Activated CD4-positive, alpha-beta T cell treated with anti-CD3 and anti-CD28 coated beads, Interleukin-2, amount 50 U/mL, for 1 hour (primary cell): ENCODE data around the gene MAPRE2.
"Not testable (repeated sequence)": the region's sequence is repeated elsewhere in the genome, so short reads cannot be mapped to it uniquely, and the experiment has no call there.

Experiments
- DNase-seq: peaks from one replicate; pipeline ENCODE4 v3.0.0-alpha.2; 2020

The MAPRE2 gene

DNA sequence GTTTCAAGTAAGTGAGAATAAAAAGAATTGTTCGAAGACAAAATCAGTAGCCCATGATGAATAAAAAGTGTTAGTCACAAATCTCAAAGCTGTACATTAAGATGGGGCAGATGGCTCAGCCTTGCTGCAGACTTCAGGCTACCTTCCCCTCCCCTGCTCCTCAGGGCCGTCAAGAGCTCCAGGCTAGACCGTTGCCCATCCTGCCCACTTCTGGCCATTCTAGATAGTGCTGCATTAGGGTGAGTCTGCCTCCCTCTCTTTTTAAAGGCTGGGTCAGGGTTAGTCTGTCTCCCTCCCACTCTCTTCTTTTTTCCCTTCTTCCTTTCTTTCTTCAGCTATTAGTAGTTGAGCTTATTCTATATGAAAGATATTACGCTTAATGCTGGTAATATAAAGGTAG is 86.0 kb downstream of the MAPRE2 start:
- no peak for DNase-seq

- no peak for DNase-seq
Observed at GRCh38 chr18:35128675-35129074, 87.5 kb downstream of the MAPRE2 start.

DNA sequence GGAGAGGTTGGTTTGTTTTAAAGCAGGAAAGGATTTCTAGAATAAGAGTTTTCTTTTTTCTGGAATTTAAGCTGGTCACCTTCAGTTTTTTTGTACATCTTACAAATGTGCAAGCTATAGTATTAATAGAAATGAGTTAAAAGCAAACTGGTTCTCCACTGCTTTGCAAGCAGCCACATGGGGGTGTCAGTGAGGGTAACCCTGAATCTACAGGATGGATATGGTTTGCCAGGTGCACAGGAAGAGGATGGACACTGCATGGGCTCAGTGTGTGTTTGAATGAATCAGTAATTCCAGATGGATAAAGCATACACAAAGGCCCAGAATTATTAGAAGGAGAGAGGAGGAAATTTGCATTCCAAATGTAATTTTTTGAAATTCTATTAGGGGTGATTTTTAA is 89.0 kb downstream of the MAPRE2 start:
- DNase-seq = no peak

DNA sequence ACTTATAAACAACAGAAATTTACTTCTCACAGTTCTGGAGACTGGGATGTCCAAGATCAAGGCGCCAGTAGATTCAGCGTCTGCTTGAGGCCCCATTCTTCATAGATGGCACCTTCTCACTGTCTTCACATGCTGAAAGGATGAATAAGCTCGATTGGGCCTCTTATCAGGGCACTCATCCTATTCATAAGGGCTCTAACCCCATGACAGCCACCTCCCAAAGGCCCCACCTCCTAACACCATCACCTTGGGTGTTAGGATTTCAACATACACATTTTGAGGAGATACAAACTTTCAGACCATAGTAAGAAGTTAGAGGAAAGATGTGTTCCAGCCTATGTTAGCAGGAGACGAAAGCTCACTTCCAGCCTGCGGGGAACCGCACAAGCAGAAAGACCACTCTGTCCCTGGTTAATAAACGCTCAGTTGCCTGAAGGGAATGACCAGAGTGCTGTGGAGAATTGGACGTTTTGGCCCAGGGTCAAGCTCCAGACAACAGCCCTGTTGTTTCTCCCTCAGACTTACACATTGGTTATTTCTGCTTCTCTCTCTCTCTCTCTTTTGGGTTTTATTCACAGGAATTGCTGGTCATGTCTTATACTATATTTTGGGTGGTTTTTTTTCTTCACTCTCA is 90.3 kb downstream of the MAPRE2 start:
- no peak for DNase-seq

DNA sequence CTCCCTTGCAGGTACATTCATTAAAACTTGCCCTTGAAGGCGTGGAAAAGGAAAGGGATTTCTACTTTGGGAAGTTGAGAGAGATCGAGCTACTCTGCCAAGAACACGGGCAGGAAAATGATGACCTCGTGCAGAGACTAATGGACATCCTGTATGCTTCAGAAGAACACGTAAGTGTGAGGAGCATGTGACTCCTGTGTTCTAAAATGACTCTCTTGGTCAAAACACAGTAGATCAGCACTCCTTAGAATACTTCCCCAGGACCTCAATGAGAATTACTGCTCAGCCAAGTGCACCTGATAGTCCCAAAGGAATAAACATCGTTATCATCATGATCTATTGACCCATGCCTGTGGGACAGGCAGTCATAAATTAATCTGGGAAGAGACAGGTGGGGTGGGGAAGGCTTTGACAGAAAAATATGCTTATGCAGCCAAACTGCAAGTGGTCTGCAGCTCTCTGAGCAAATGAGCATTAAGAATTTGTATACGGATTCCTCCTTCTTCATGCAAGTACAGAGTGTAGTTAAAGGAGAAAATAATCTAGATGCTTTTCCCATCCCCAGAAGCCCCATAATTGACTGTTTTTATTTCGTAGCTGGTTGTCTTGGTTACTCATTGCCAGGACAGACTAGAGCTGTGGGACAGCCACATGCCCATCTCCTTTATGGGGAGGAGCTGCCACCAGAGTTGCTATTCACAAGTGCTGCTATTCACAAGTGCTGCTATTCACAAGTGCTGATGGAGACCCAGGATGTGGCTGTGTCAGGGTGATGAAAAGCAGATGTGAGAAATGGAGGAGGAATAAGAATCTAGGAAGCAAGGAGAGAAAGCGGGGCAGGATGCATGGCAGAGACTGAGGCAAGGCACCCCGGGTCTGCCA is 91.0 kb downstream of the MAPRE2 start:
- DNase-seq = no peak

- no peak for DNase-seq
Observed at GRCh38 chr18:35134190-35134730, 93.0 kb downstream of the MAPRE2 start.

DNA sequence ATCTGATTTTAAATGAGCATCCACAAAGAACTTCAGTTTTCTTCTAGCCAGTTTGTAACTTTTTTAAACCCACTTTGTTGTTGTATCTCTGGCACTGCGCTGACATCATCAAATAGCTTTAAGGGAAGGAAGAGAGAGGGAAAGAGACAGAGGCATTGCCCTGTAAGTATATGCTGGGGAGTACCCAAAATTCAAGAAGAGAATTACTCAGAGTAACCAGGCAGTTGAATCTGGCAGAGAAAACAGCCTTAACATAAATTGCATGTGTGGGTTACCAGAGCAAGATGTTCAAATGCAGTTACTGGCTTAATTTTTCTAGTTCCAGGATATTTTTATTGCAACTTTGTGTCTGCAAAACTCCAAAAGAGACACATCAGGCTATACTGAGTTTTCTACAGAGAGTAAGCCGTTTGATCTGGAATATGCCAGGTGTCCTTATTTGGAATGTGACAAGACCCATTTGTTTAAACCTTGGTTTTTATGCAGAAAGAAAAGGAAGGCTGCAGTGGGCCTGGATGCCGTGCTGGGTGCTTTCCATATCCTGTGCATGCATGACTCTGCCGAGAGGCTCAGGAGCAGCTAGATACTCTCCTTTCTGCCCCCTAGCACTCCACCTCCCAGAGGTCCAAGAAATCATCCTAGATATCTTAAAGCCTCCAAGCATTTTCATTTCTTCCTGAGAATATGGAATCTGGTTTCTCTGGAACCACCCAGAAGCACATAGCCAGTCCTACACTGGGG is 93.7 kb downstream of the MAPRE2 start:
- no peak for DNase-seq

DNA sequence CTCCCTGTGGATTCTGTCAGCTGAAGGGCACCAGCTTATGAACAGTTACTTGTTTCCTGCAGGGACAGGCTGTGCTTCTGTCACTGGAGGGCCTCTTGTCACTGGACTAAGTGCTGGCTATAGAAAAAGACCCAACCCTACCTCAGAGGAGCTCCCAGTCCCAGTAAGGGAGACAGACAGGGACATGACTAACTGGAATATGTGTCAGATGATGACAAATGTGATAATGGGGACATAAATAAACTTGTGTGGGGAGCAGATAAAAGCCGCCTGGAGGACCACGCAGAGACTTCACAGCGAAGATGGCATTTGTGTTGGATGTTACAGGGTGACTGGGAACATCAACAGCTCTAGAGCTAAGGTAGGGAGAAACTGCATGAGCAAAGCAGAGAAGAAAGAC is 95.0 kb downstream of the MAPRE2 start:
- no peak for DNase-seq

GRCh38 chr18:35136885-35137284 is 95.7 kb downstream of the MAPRE2 start:
- DNase-seq = no peak

DNA sequence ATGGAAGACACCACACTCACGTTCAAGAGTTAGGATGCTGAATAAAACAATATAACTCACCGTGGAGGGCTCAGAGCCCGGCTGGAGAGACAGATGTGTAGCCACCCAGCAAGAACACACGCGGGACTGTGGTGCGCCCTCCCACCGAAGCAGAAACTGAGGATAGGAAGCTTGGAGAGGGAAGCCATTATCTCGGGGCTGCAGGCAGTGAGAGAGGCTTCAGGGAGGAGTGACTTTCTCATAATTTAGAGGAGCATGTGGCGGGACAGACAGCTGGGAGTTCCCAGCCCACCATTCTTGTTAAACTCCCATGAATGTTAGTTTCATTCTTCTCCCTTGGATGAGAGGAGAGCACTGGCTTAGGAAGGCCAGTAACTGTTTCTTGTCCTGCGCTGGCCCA is 96.4 kb downstream of the MAPRE2 start:
- no peak for DNase-seq

DNA sequence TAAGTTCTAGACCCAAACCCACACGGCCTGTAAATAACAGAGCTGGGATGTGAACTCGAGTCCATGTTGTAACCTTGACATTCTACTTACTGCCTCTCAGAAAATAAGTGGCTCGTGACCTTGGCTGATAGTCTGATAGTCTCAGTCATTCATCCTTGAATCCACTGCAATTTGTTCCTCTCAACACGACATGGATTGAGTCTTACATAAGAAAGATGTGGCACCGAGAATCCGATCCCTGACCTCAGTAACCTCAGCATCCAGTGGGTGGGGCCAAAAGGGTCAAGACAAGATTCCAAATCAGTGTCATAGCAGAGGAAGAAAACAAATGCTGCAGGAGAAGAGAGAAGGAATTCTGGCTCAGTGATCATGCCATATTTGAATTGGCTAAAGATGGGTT is 97.6 kb downstream of the MAPRE2 start:
- no peak for DNase-seq

- no peak for DNase-seq
Observed at GRCh38 chr18:35139517-35139916, 98.3 kb downstream of the MAPRE2 start.

DNA sequence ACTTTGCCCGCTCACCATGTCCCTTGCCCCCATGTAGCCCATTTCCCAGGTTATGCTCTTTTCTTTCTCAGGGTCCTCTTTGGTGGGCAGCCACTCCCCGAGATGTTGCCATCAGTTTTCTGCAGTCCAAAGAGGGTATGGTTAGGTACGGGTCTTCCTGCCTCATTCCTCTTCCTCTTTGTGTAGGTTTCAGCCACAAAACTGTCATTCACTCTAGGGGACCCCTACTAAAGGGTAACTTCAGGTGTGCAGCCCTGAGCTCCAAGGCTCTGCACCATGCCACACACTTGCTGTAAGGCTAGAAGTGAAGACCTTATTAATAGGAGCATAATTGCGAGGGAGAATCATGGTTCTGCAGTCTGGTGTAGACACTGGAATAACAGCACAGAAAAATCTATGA is 99.9 kb downstream of the MAPRE2 start:
- no peak for DNase-seq

DNA sequence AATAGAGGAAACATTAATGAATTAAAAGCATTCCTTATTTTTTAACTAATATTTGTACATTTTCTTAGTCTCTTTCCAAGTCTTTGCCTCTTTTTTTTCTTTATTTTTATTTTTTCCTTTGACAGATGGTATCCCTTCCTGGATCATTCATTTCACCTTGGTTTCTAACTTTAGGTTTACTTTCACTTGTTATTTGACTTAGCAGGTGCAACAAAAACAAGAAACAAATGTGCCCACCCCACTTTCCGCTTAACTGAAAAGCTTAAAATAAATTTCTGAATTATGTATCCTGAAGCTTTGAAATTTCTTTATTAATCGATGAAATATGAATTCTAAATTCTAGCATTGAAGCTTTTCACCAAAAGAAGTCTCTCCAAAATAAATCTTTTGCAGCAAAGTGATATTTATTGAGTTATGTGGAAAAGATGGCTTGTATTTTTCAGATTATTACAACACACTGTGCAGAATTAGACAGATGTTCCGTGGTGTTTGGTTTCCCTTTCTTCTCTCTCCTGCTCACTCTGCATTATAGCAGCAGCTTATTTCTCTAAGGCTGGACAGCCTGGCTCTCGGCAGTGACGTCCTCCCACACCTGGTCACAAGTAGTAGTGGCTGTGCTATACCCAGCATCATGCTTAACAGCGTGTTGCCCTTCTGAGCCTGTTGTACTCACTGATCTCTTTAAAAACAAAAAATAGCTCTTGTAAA is 100.5 kb downstream of the MAPRE2 start:
- DNase-seq = no peak

DNA sequence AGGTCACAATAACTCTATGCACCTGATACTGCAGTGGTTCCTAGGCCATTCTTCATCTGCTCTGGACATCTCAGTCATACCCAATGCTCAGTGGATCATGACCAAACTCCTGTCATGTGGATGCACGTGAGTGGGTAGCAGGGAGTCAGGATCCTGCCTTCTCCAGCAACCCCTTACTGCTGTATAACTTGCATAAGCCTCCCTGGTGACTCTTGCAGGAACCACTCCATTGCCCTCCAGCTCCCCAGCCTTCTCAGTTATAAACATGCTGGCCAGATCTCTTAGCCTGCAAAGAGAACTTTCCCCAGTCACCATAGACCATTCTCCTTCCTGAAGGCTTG is 101.0 kb downstream of the MAPRE2 start:
- DNase-seq = no peak

DNA sequence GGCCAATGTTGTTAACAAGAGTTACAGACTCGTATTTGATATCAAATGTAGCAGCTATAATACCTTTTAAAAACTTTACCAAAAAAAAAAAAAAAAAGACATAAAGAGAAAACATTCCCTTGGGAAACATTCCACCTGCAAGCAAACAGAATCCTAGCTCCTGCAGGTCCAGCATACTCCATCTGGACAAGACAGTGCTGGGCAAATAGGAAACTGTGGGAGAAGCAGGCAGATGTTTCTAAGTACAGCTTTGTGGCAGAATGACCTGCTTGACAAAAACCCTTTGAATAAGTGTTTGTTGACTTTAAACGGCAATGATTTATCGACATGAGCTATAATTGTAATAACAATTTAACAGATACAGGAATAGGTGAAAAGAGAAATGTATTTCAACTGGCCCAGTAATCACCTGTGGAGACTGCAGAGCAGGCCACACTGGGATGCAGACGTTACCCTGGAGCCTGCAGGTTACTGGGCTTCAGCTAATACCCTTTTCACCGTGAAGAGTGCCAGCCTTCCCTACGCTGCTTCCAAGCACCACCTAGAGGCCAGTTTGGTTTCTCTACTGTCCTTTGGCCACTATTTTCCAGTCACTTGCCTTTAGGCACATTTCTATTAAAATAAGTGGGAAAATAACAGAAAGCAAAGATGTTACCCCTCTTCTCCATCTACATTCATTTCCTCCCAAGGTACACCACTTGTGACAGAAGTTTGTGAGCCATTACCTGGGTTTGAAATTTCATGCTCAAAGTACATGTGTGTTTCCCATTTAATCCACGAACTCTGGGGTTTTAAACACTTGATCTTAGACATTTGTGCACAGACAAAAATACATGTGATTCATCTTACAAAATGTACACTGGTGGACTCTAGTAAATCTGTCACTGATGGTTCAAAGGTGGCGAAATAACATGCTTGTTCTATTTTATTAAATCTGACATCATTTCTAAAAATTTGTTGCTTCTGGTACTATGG is 102.7 kb downstream of the MAPRE2 start:
- DNase-seq = no peak

DNA sequence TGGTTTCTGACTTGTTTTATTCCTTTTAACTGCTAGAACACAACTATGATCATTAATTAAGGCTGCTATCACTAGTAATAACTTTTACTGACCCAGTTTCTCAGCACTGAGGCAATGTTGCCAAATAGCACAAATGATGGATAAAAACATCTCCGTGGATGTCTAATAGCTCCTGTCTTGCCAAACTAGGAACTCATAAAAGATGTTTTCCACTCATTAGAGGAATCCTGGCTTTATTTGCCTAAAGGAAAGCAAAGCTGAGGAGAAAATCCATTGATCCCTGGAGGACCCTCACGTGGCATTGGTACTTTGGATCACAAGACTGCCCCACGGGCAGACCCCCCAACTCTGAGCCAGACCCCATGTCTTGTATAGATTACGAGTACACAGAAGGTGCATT is 103.5 kb downstream of the MAPRE2 start:
- no peak for DNase-seq

DNA sequence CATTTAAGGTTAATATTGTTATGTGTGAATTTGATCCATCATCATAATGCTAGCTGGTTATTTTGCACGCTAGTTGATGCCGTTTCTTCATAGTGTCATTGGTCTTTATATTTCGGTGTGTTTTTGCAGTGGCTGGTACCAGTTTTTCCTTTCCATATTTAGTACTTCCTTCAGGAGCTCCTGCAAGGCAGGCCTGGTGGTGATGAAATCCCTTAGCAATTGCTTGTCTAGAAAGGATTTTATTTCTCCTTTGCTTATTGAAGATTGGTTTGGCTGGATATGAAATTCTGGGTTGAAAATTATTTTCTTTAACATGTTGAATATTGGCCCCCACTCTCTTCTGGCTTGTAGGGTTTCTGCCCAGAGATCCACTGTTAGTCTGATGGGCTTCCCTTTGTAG is 109.0 kb downstream of the MAPRE2 start:
- DNase-seq = not testable (repeated sequence)

- DNase-seq = no peak
Observed at GRCh38 chr18:35153609-35154272, 112.5 kb downstream of the MAPRE2 start.

DNA sequence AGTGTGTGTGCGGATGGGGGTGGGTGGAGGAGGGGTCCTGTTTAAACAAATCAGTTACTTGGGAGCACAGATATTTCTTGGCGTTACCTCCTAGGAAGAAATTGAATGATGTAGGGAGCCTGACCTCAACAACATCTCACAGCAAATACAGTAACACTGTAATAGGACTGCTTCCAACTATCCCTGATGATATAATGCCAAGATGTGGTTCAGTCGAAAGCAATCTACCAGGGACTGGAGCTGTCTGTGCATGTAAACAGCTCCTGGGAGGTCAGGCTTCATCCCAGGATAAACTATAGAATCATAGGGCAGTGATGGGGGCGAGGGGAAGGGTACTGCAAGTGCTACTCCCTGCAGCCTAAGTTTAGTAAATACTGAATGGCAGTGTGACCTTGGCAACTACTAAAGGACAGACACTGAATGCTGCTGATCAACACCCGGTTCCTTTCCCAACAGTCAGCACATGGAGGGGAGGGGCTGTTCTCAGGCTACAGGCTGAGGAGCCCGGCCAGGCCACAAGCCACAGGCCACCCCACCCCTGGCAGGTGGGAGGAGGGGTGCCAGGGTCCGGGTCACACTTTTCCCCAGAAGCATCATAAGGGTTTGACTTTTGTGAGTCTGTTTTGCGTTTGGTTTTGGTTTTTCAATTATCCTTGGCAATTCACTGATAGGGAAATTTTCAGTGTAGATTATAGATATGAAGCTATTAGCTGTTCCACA is 114.3 kb downstream of the MAPRE2 start:
- no peak for DNase-seq

- no peak for DNase-seq
Observed at GRCh38 chr18:35157181-35157580, 116.0 kb downstream of the MAPRE2 start.
